ENCODE measurements around the gene ANO2. TPM values are rescaled to one million over a fixed set of nuclear protein-coding genes. Genes with fewer than 3 reads are reported as not detected.

Gene ANO2
- total RNA-seq, 4 donors from 2014 or later = 2.0 to 9.8 (median 4.9) TPM

- no peak for ATAC-seq
- in situ Hi-C loops (cut with MboI; ENCODE audit: low sequenced_read_pairs in 4 of 4) (no loop called here), intact Hi-C loops (cut with DNase I; ENCODE audit: low total_unique reads) (no loop called here)
- H3K9me3 ChIP-seq = no peaks in the 10 kb centered on the region
- no peaks in the 10 kb centered on the region for H3K4me1 ChIP-seq
- TF ChIP-seq, protein P1, sequence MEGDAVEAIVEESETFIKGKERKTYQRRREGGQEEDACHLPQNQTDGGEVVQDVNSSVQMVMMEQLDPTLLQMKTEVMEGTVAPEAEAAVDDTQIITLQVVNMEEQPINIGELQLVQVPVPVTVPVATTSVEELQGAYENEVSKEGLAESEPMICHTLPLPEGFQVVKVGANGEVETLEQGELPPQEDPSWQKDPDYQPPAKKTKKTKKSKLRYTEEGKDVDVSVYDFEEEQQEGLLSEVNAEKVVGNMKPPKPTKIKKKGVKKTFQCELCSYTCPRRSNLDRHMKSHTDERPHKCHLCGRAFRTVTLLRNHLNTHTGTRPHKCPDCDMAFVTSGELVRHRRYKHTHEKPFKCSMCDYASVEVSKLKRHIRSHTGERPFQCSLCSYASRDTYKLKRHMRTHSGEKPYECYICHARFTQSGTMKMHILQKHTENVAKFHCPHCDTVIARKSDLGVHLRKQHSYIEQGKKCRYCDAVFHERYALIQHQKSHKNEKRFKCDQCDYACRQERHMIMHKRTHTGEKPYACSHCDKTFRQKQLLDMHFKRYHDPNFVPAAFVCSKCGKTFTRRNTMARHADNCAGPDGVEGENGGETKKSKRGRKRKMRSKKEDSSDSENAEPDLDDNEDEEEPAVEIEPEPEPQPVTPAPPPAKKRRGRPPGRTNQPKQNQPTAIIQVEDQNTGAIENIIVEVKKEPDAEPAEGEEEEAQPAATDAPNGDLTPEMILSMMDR (IDR thresholded peaks at IDR 0.05 in 4 of 5, conservative IDR thresholded peaks at IDR 0.05 in 1 of 5) = no peak
- TF ChIP-seq POLR2A (IDR thresholded peaks at IDR 0.05) = no peak
- DNase-seq = no peak
- no peak overlapping the region for H3K4me3 ChIP-seq
- no peaks in the 10 kb centered on the region for H3K36me3 ChIP-seq
- H3K27me3 ChIP-seq = no peaks in the 10 kb centered on the region
- H3K27ac ChIP-seq = no peak overlapping the region
Measured at GRCh38 chr12:5900533-5901205, 44.4 kb downstream of the ANO2 start.

- in situ Hi-C loops (cut with MboI; ENCODE audit: low sequenced_read_pairs in 4 of 4) = no loop called here
Measured at GRCh38 chr12:5900076-5900475, 45.0 kb downstream of the ANO2 start.

GRCh38 chr12:5899675-5900074, 45.4 kb downstream of the ANO2 start:
- Histone ChIP-seq H3K36me3 (no peaks in the 10 kb centered on the region), H3K4me3 (no peak overlapping the region), H3K27ac (no peak overlapping the region), H3K9me3 (no peaks in the 10 kb centered on the region), H3K4me1 (no peaks in the 10 kb centered on the region), H3K27me3 (no peaks in the 10 kb centered on the region)
- DNase-seq (no peak), ATAC-seq (no peak)
- in situ Hi-C loops (cut with MboI; ENCODE audit: low sequenced_read_pairs in 4 of 4) = no loop called here
- intact Hi-C loops (cut with DNase I; ENCODE audit: low total_unique reads) = no loop called here
- TF ChIP-seq, protein P1 (IDR thresholded peaks at IDR 0.05 in 4 of 5, conservative IDR thresholded peaks at IDR 0.05 in 1 of 5) = no peak
- TF ChIP-seq POLR2A (IDR thresholded peaks at IDR 0.05) = no peak

More at GRCh38 chr12:5900076-5900475, 45.0 kb downstream of the ANO2 start:
- Histone ChIP-seq H3K4me3 (no peak overlapping the region), H3K4me1 (no peaks in the 10 kb centered on the region), H3K9me3 (no peaks in the 10 kb centered on the region), H3K27me3 (no peaks in the 10 kb centered on the region), H3K36me3 (no peaks in the 10 kb centered on the region), H3K27ac (no peak overlapping the region)
- intact Hi-C loops (cut with DNase I; ENCODE audit: low total_unique reads) = no loop called here
- DNase-seq (no peak), ATAC-seq (no peak)
- TF ChIP-seq, protein P1 (IDR thresholded peaks at IDR 0.05 in 4 of 5, conservative IDR thresholded peaks at IDR 0.05 in 1 of 5) = no peak
- TF ChIP-seq POLR2A (IDR thresholded peaks at IDR 0.05) = no peak

- Histone ChIP-seq H3K27ac (no peak overlapping the region), H3K36me3 (no peaks in the 10 kb centered on the region), H3K4me3 (no peak overlapping the region), H3K27me3 (no peaks in the 10 kb centered on the region), H3K4me1 (no peaks in the 10 kb centered on the region), H3K9me3 (no peaks in the 10 kb centered on the region)
- in situ Hi-C loops (cut with MboI; ENCODE audit: low sequenced_read_pairs in 4 of 4) (no loop called here), intact Hi-C loops (cut with DNase I; ENCODE audit: low total_unique reads) (no loop called here)
- ATAC-seq = no peak
- no peak for DNase-seq
- TF ChIP-seq, protein P1 (IDR thresholded peaks at IDR 0.05 in 4 of 5, conservative IDR thresholded peaks at IDR 0.05 in 1 of 5) = no peak
- TF ChIP-seq POLR2A (IDR thresholded peaks at IDR 0.05) = no peak
Measured at GRCh38 chr12:5898874-5899273, 46.2 kb downstream of the ANO2 start.
